HuH-7 (cell line): ENCODE measurements around the gene TOX2.

ENCODE experiments used
- DNase-seq: peaks from one replicate; pipeline ENCODE4 v3.0.0; 2011; ENCODE audit warnings: low spot score

Gene TOX2

GRCh38 chr20:43915211-43916072 lies 790 bp downstream of the TOX2 start:
- DNase-seq = no peak

GRCh38 chr20:43916073-43916880 lies 1.6 kb downstream of the TOX2 start:
- no peak for DNase-seq

GRCh38 chr20:43916881-43917371 lies 2.3 kb downstream of the TOX2 start:
- DNase-seq = no peak

GRCh38 chr20:43917380-43917779 lies 2.7 kb downstream of the TOX2 start:
- DNase-seq = no peak

- no peak for DNase-seq
Measured at GRCh38 chr20:43919686-43920403, 5.2 kb downstream of the TOX2 start.

GRCh38 chr20:43920797-43921196 lies 6.1 kb downstream of the TOX2 start:
- no peak for DNase-seq

- no peak for DNase-seq
Measured at GRCh38 chr20:43921227-43921780, 6.7 kb downstream of the TOX2 start.

GRCh38 chr20:43922614-43923013 lies 8.0 kb downstream of the TOX2 start:
- DNase-seq = no peak

- DNase-seq = no peak
Measured at GRCh38 chr20:43923322-43923721, 8.7 kb downstream of the TOX2 start.

- no peak for DNase-seq
Measured at GRCh38 chr20:43923917-43924316, 9.3 kb downstream of the TOX2 start.

GRCh38 chr20:43925215-43925614 lies 10.6 kb downstream of the TOX2 start:
- DNase-seq = no peak

- no peak for DNase-seq
Measured at GRCh38 chr20:43925801-43926200, 11.1 kb downstream of the TOX2 start.

- no peak for DNase-seq
Measured at GRCh38 chr20:43926287-43927050, 11.8 kb downstream of the TOX2 start.

- DNase-seq = no peak
Measured at GRCh38 chr20:43931976-43932375, 17.3 kb downstream of the TOX2 start.

GRCh38 chr20:43934833-43935232 lies 20.2 kb downstream of the TOX2 start:
- no peak for DNase-seq

- DNase-seq = no peak
Measured at GRCh38 chr20:43936104-43936770, 21.6 kb downstream of the TOX2 start.

GRCh38 chr20:43936805-43937204 lies 22.2 kb downstream of the TOX2 start:
- DNase-seq = no peak

- DNase-seq = no peak
Measured at GRCh38 chr20:43937591-43937990, 22.9 kb downstream of the TOX2 start.

GRCh38 chr20:43938017-43938655 lies 23.5 kb downstream of the TOX2 start:
- DNase-seq = no peak
